Activated CD8-positive, alpha-beta memory T cell treated with anti-CD3 and anti-CD28 coated beads, Interleukin-2, amount 10 ng/mL, durations not matched to agents 7 days and 5 days (primary cell): ENCODE data around the gene SKOR2. TPM values are rescaled to one million over a fixed set of nuclear protein-coding genes. Genes with fewer than 3 reads are reported as not detected.

Source experiments
- ATAC-seq: fragments of 150-1000 bp; cut with Tn5 transposase; one replicate; pipeline ENCODE4 v1.10.0; 2021; ENCODE audit warnings: moderate library complexity
- CTCF ChIA-PET: fragments of 350-600 bp; sonication (Branson Sonifier 250); formaldehyde crosslinking; loops from one replicate; lab custom pipeline; 2021; ENCODE audit warnings: antibody characterized with exemption; lab: Charles Lee
- DNase-seq: peaks from one replicate; pipeline ENCODE4 v3.0.0-alpha.2; 2020
- H3K27ac Mint-ChIP-seq: one replicate; pipeline ENCODE4 v1.8.0; 2021; ENCODE audit warnings: mild to moderate bottlenecking, mixed read lengths
- H3K27me3 Mint-ChIP-seq: one replicate; pipeline ENCODE4 v1.8.0; 2021; ENCODE audit warnings: mixed read lengths
- H3K36me3 Mint-ChIP-seq: one replicate; pipeline ENCODE4 v1.8.0; 2021; ENCODE audit warnings: mild to moderate bottlenecking, mixed read lengths
- H3K4me1 Mint-ChIP-seq: one replicate; pipeline ENCODE4 v1.8.0; 2021; ENCODE audit warnings: mixed read lengths
- H3K4me3 Mint-ChIP-seq: one replicate; pipeline ENCODE4 v1.8.0; 2021; ENCODE audit warnings: mild to moderate bottlenecking, moderate library complexity, mixed read lengths
- H3K9me3 Mint-ChIP-seq: one replicate; pipeline ENCODE4 v1.8.0; 2022; ENCODE audit warnings: low read depth, mixed read lengths
- total RNA-seq, 2 experiments: library from RNA; stranded (reverse); gene quantifications; one replicate each; pipeline ENCODE4 v1.2.3, GENCODE V29; 2021

SKOR2 gene
- total RNA-seq, 2 experiments from 2014 or later = not detected

GRCh38 chr18:47248115-47248603 lies 3.3 kb downstream of the SKOR2 start:
- no peak for DNase-seq
- no peak for ATAC-seq
- Mint-ChIP-seq H3K36me3 (peaks cover 9% of the 10 kb centered on the region), H3K9me3 (peaks cover 3% of the 10 kb centered on the region), H3K4me1 (peaks cover 3% of the 10 kb centered on the region), H3K4me3 (peak overlapping the region; percentile 10), H3K27me3 (peaks cover 77% of the 10 kb centered on the region), H3K27ac (peak overlapping the region; percentile 57)
- CTCF ChIA-PET = interaction anchor here (1.6 kb wide), 1 partner anchor 13 kb away, joined by 3 read pairs; no protein-coding TSS in a partner anchor

- CTCF ChIA-PET = interaction anchor here (1.6 kb wide), 1 partner anchor 14 kb away, joined by 3 read pairs; no protein-coding TSS in a partner anchor
- Mint-ChIP-seq H3K36me3 (peaks cover 9% of the 10 kb centered on the region), H3K27me3 (peaks cover 77% of the 10 kb centered on the region), H3K9me3 (peaks cover 3% of the 10 kb centered on the region), H3K27ac (no peak overlapping the region), H3K4me1 (peaks cover 3% of the 10 kb centered on the region), H3K4me3 (no peak overlapping the region)
- ATAC-seq (no peak), DNase-seq (no peak)
These were observed 3.9 kb downstream of the SKOR2 start for GRCh38 chr18:47247416-47248114.

GRCh38 chr18:47247036-47247415 lies 4.4 kb downstream of the SKOR2 start:
- CTCF ChIA-PET = interaction anchor here (1.6 kb wide), 1 partner anchor 15 kb away, joined by 3 read pairs; no protein-coding TSS in a partner anchor
- DNase-seq (no peak), ATAC-seq (no peak)
- no peak overlapping the region for H3K27ac Mint-ChIP-seq
- H3K27me3 Mint-ChIP-seq = peaks cover 72% of the 10 kb centered on the region
- H3K4me1 Mint-ChIP-seq = peaks cover 3% of the 10 kb centered on the region
- H3K36me3 Mint-ChIP-seq = peaks cover 9% of the 10 kb centered on the region
- H3K9me3 Mint-ChIP-seq = peaks cover 3% of the 10 kb centered on the region
- no peak overlapping the region for H3K4me3 Mint-ChIP-seq

- Mint-ChIP-seq H3K27ac (peak overlapping the region; percentile 48), H3K36me3 (peaks cover 9% of the 10 kb centered on the region), H3K4me1 (peaks cover 3% of the 10 kb centered on the region), H3K9me3 (peaks cover 3% of the 10 kb centered on the region), H3K4me3 (no peak overlapping the region), H3K27me3 (peaks cover 71% of the 10 kb centered on the region)
- CTCF ChIA-PET = no interaction called here
- ATAC-seq (no peak), DNase-seq (no peak)
These were observed 5.2 kb downstream of the SKOR2 start for GRCh38 chr18:47246027-47246971.

GRCh38 chr18:47244086-47244485 lies 7.4 kb downstream of the SKOR2 start:
- CTCF ChIA-PET = no interaction called here
- H3K4me1 Mint-ChIP-seq = peaks cover 3% of the 10 kb centered on the region

GRCh38 chr18:47235096-47235495 lies 16.4 kb downstream of the SKOR2 start:
- CTCF ChIA-PET = no interaction called here
- no peak overlapping the region for H3K27ac Mint-ChIP-seq
- H3K4me3 Mint-ChIP-seq = no peak overlapping the region
- H3K27me3 Mint-ChIP-seq = peaks cover 55% of the 10 kb centered on the region
- no peak for ATAC-seq
- no peaks in the 10 kb centered on the region for H3K36me3 Mint-ChIP-seq
- H3K4me1 Mint-ChIP-seq = no peaks in the 10 kb centered on the region
- no peaks in the 10 kb centered on the region for H3K9me3 Mint-ChIP-seq
- DNase-seq = no peak

More at GRCh38 chr18:47244086-47244485, 7.4 kb downstream of the SKOR2 start:
- Mint-ChIP-seq H3K9me3 (peaks cover 3% of the 10 kb centered on the region), H3K36me3 (peaks cover 9% of the 10 kb centered on the region), H3K27me3 (peaks cover 61% of the 10 kb centered on the region), H3K27ac (no peak overlapping the region), H3K4me3 (no peak overlapping the region)
- DNase-seq = no peak
- no peak for ATAC-seq

- Mint-ChIP-seq H3K4me3 (no peak overlapping the region), H3K9me3 (no peaks in the 10 kb centered on the region), H3K27ac (no peak overlapping the region), H3K4me1 (no peaks in the 10 kb centered on the region), H3K27me3 (peaks cover 58% of the 10 kb centered on the region), H3K36me3 (no peaks in the 10 kb centered on the region)
- DNase-seq (no peak), ATAC-seq (no peak)
- CTCF ChIA-PET = interaction anchor here (0.7 to 1.2 kb wide), 2 partner anchors 15 to 522 kb away, joined by 3 to 5 read pairs; no protein-coding TSS in a partner anchor
These were observed 24.8 kb downstream of the SKOR2 start for GRCh38 chr18:47226660-47227059.

GRCh38 chr18:47215554-47216138 lies 35.8 kb downstream of the SKOR2 start:
- Mint-ChIP-seq H3K27me3 (peaks cover 67% of the 10 kb centered on the region), H3K36me3 (no peaks in the 10 kb centered on the region), H3K9me3 (no peaks in the 10 kb centered on the region), H3K4me1 (no peaks in the 10 kb centered on the region), H3K4me3 (no peak overlapping the region), H3K27ac (no peak overlapping the region)
- no peak for ATAC-seq
- CTCF ChIA-PET = interaction anchor here (0.6 to 2.9 kb wide), 7 partner anchors 8 to 540 kb away, joined by 3 to 23 read pairs (median 3); no protein-coding TSS in a partner anchor
- DNase-seq = no peak

- CTCF ChIA-PET = interaction anchor here (1.1 kb wide), 1 partner anchor 540 kb away, joined by 5 read pairs; no protein-coding TSS in a partner anchor
- Mint-ChIP-seq H3K9me3 (no peaks in the 10 kb centered on the region), H3K4me3 (no peak overlapping the region), H3K36me3 (no peaks in the 10 kb centered on the region), H3K27ac (no peak overlapping the region), H3K27me3 (peaks cover 61% of the 10 kb centered on the region), H3K4me1 (no peaks in the 10 kb centered on the region)
- DNase-seq = no peak
- ATAC-seq = no peak
These were observed 42.3 kb downstream of the SKOR2 start for GRCh38 chr18:47209171-47209570.

GRCh38 chr18:47206945-47207637 lies 44.4 kb downstream of the SKOR2 start:
- Mint-ChIP-seq H3K36me3 (no peaks in the 10 kb centered on the region), H3K9me3 (no peaks in the 10 kb centered on the region), H3K4me3 (no peak overlapping the region), H3K4me1 (no peaks in the 10 kb centered on the region), H3K27ac (no peak overlapping the region), H3K27me3 (peaks cover 53% of the 10 kb centered on the region)
- DNase-seq (no peak), ATAC-seq (no peak)
- CTCF ChIA-PET = interaction anchor here (0.9 to 1.2 kb wide), 2 partner anchors 111 to 156 kb away, joined by 3 to 4 read pairs; no protein-coding TSS in a partner anchor

GRCh38 chr18:47204908-47205522 lies 46.4 kb downstream of the SKOR2 start:
- peak; percentile 46 for DNase-seq
- ATAC-seq = no peak

More at GRCh38 chr18:47204908-47205522, 46.4 kb downstream of the SKOR2 start:
- H3K9me3 Mint-ChIP-seq = no peaks in the 10 kb centered on the region
- peaks cover 50% of the 10 kb centered on the region for H3K27me3 Mint-ChIP-seq
- no peak overlapping the region for H3K27ac Mint-ChIP-seq
- H3K36me3 Mint-ChIP-seq = no peaks in the 10 kb centered on the region
- H3K4me3 Mint-ChIP-seq = no peak overlapping the region
- CTCF ChIA-PET = interaction anchor here (0.7 to 3.6 kb wide), 13 partner anchors 10 to 550 kb away, joined by 3 to 19 read pairs (median 3); no protein-coding TSS in a partner anchor
- H3K4me1 Mint-ChIP-seq = no peaks in the 10 kb centered on the region
